Endodermal cell (in vitro differentiated cells): ENCODE measurements around the gene HEBP2. TPM values are rescaled to one million over a fixed set of nuclear protein-coding genes. Genes with fewer than 3 reads are reported as not detected.

Source experiments
- DNase-seq: peaks from one replicate; pipeline ENCODE4 v3.0.0-alpha.2; 2017
- H3K27ac ChIP-seq: 2 replicates; pipeline ENCODE4 v1.5.1; 2013; ENCODE audit warnings: mild to moderate bottlenecking, low read depth, low read length, moderate library complexity
- H3K27me3 ChIP-seq: 2 replicates; pipeline ENCODE4 v1.6.1; 2013; ENCODE audit warnings: mild to moderate bottlenecking, low read length, moderate library complexity; ENCODE audit not compliant: insufficient read depth, control insufficient read depth, poor library complexity, severe bottlenecking
- H3K36me3 ChIP-seq: 2 replicates; pipeline ENCODE4 v1.7.0; 2013; ENCODE audit warnings: mild to moderate bottlenecking, low read length, moderate library complexity; ENCODE audit not compliant: control insufficient read depth, insufficient read depth
- H3K4me1 ChIP-seq: one replicate; pipeline ENCODE4 v1.7.0; 2013; ENCODE audit warnings: low read length; ENCODE audit not compliant: control insufficient read depth, insufficient read depth
- H3K4me3 ChIP-seq: 2 replicates; pipeline ENCODE4 v1.5.1; 2013; ENCODE audit warnings: mild to moderate bottlenecking, low read length, moderate library complexity
- H3K9ac ChIP-seq: 2 replicates; pipeline ENCODE4 v1.6.1; 2013; ENCODE audit warnings: mild to moderate bottlenecking, low read length, moderate library complexity; ENCODE audit not compliant: poor library complexity, severe bottlenecking; ENCODE audit errors: extremely low read depth
- H3K9me3 ChIP-seq: 2 replicates; pipeline ENCODE4 v1.6.1; 2013; ENCODE audit warnings: mild to moderate bottlenecking, low read length, moderate library complexity; ENCODE audit not compliant: control insufficient read depth
- H3K27ac Mint-ChIP-seq: 2 replicates; pipeline ENCODE4 v1.8.0; 2020; ENCODE audit warnings: mixed read lengths
- H3K27me3 Mint-ChIP-seq: 2 replicates; pipeline ENCODE4 v1.8.0; 2021; ENCODE audit warnings: mild to moderate bottlenecking, mixed read lengths; ENCODE audit not compliant: insufficient read depth
- H3K36me3 Mint-ChIP-seq: 2 replicates; pipeline ENCODE4 v1.8.0; 2020; ENCODE audit warnings: low read depth, mixed read lengths
- H3K4me1 Mint-ChIP-seq: 2 replicates; pipeline ENCODE4 v1.8.0; 2020; ENCODE audit warnings: mixed read lengths
- H3K4me3 Mint-ChIP-seq: 2 replicates; pipeline ENCODE4 v1.8.0; 2020; ENCODE audit warnings: mild to moderate bottlenecking, moderate library complexity, mixed read lengths
- H3K9me3 Mint-ChIP-seq: 2 replicates; pipeline ENCODE4 v1.8.0; 2020; ENCODE audit warnings: mild to moderate bottlenecking, mixed read lengths
- WGBS, 2 experiments: methylation state at CpG; one replicate each; pipeline versions ENCODE4 v1.1.5 to v1.1.7; 2013; ENCODE audit warnings: missing lambda C conversion rate in 2 of 2, mixed read lengths in 1 of 2; ENCODE audit not compliant: insufficient coverage in 1 of 2, insufficient read length in 1 of 2; 5-methylcytosine and 5-hydroxymethylcytosine counted together
- total RNA-seq, 2 donors: library from RNA; stranded (reverse); fragmentation: NEBNext Ultra II Directional in 1 of 2; extraction: Animal tissue kit (Norgen Biotek cat#: 25700) in 1 of 2; gene quantifications; 2 replicates in 1 of 2; 3 replicates in 1 of 2; pipeline ENCODE4 v1.2.1, GENCODE V29; 2021
- TF ChIP-seq, protein P1 (sequence below): fragments of 200-600 bp; sonication (generic); conservative IDR thresholded peaks from 2 replicates; pipeline ENCODE4 v1.5.0; 2021; ENCODE audit warnings: antibody characterized with exemption, mild to moderate bottlenecking

Gene HEBP2
- total RNA-seq, 2 donors from 2014 or later = 53.9 to 95.7 TPM

GRCh38 chr6:138401960-138402837 lies 1.8 kb upstream of the HEBP2 start:
- DNase-seq = peak; percentile 54
- no peak overlapping the region for H3K27ac Mint-ChIP-seq
- TF ChIP-seq, protein P1, sequence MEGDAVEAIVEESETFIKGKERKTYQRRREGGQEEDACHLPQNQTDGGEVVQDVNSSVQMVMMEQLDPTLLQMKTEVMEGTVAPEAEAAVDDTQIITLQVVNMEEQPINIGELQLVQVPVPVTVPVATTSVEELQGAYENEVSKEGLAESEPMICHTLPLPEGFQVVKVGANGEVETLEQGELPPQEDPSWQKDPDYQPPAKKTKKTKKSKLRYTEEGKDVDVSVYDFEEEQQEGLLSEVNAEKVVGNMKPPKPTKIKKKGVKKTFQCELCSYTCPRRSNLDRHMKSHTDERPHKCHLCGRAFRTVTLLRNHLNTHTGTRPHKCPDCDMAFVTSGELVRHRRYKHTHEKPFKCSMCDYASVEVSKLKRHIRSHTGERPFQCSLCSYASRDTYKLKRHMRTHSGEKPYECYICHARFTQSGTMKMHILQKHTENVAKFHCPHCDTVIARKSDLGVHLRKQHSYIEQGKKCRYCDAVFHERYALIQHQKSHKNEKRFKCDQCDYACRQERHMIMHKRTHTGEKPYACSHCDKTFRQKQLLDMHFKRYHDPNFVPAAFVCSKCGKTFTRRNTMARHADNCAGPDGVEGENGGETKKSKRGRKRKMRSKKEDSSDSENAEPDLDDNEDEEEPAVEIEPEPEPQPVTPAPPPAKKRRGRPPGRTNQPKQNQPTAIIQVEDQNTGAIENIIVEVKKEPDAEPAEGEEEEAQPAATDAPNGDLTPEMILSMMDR = no peak
- Histone ChIP-seq H3K36me3 (peaks cover 16% of the 10 kb centered on the region), H3K4me3 (no peak overlapping the region), H3K27ac (no peak overlapping the region), H3K4me1 (no peaks in the 10 kb centered on the region), H3K27me3 (no peaks in the 10 kb centered on the region), H3K9ac (no peak overlapping the region), H3K9me3 (no peaks in the 10 kb centered on the region)
- WGBS, 2 experiments = 88 to 93% methylated on average over 6 to 14 of the region's 14 CpGs
- peaks cover 11% of the 10 kb centered on the region for H3K36me3 Mint-ChIP-seq
- H3K27me3 Mint-ChIP-seq = no peaks in the 10 kb centered on the region
- peaks cover 13% of the 10 kb centered on the region for H3K4me1 Mint-ChIP-seq
- no peaks in the 10 kb centered on the region for H3K9me3 Mint-ChIP-seq
- H3K4me3 Mint-ChIP-seq = no peak overlapping the region

- H3K27ac Mint-ChIP-seq = no peak overlapping the region
- Histone ChIP-seq H3K9ac (no peak overlapping the region), H3K27me3 (no peaks in the 10 kb centered on the region), H3K4me1 (no peaks in the 10 kb centered on the region), H3K9me3 (no peaks in the 10 kb centered on the region), H3K27ac (no peak overlapping the region), H3K36me3 (peaks cover 22% of the 10 kb centered on the region), H3K4me3 (no peak overlapping the region)
- H3K4me1 Mint-ChIP-seq = peaks cover 13% of the 10 kb centered on the region
- TF ChIP-seq, protein P1 = no peak
- peak overlapping the region; percentile 90 for H3K4me3 Mint-ChIP-seq
- H3K36me3 Mint-ChIP-seq = peaks cover 17% of the 10 kb centered on the region
- no peak for DNase-seq
- H3K27me3 Mint-ChIP-seq = no peaks in the 10 kb centered on the region
- no peaks in the 10 kb centered on the region for H3K9me3 Mint-ChIP-seq
- 95 to 100% methylated on average over 2 to 8 of the region's 8 CpGs for WGBS, 2 experiments
These were observed 1.2 kb upstream of the HEBP2 start for GRCh38 chr6:138402838-138403187.

GRCh38 chr6:138403324-138403800 lies 661 bp upstream of the HEBP2 start:
- Mint-ChIP-seq H3K4me3 (peak overlapping the region; percentile 90), H3K4me1 (peaks cover 13% of the 10 kb centered on the region), H3K36me3 (peaks cover 23% of the 10 kb centered on the region), H3K27me3 (no peaks in the 10 kb centered on the region), H3K27ac (peak overlapping the region; percentile 88), H3K9me3 (no peaks in the 10 kb centered on the region)
- Histone ChIP-seq H3K27ac (no peak overlapping the region), H3K36me3 (peaks cover 28% of the 10 kb centered on the region), H3K9ac (peak overlapping the region; percentile 22), H3K4me1 (no peaks in the 10 kb centered on the region), H3K4me3 (peak overlapping the region; percentile 70), H3K9me3 (no peaks in the 10 kb centered on the region), H3K27me3 (no peaks in the 10 kb centered on the region)
- 29 to 41% methylated on average over 12 to 30 of the region's 30 CpGs for WGBS, 2 experiments
- peak; percentile 74 for DNase-seq
- TF ChIP-seq, protein P1 = peak; percentile 51
